PC-9 (cell line): ENCODE measurements around the gene NOX3.

Experiments used
- CTCF ChIP-seq: fragments of 200-600 bp; sonication (generic); conservative IDR thresholded peaks from 2 replicates; pipeline ENCODE4 v1.6.1; 2017; ENCODE audit warnings: mixed run types, antibody characterized with exemption, mild to moderate bottlenecking, moderate library complexity
- EZH2 ChIP-seq: fragments of 200-600 bp; sonication (generic); IDR thresholded peaks from 2 replicates; pipeline ENCODE4 v1.8.0; 2017; ENCODE audit warnings: antibody characterized with exemption, low read depth

- TF ChIP-seq CTCF (no peak), EZH2 (no peak)
Measured at GRCh38 chr6:155493694-155494143, 38.1 kb upstream of the NOX3 start.
